GM18951 (cell line): ENCODE measurements around the gene ARHGEF19.
"Not testable (repeated sequence)": the region's sequence is repeated elsewhere in the genome, so short reads cannot be mapped to it uniquely, and the experiment has no call there.

Source experiments
- POLR2A ChIP-seq: IDR thresholded peaks from 4 replicates; pipeline ENCODE4 v1.6.1; 2011; ENCODE audit warnings: mild to moderate bottlenecking; ENCODE audit not compliant: insufficient read length, insufficient read depth; ENCODE audit errors: extremely low read depth
- in situ Hi-C: fragments of 300-500 bp; cut with MboI; formaldehyde crosslinking; loops from one replicate; pipeline ENCODE4 v1.12.0; 2022; ENCODE audit warnings: low sequenced_read_pairs, mixed read lengths, inconsistent platforms; ENCODE audit not compliant: unreplicated experiment

Gene ARHGEF19

GRCh38 chr1:16212251-16212961 is at the start of gene ARHGEF19:
ARHGEF19 (minus strand) TSS chr1:16212652; CDS start chr1:16209054, 3,598 bp downstream.
- no peak for TF ChIP-seq POLR2A
- in situ Hi-C loops: no loop called here

- no peak for TF ChIP-seq POLR2A
- in situ Hi-C loops: no loop called here
Measured at GRCh38 chr1:16262067-16262466, 49.6 kb upstream of the ARHGEF19 start.

GRCh38 chr1:16260814-16261213 is 48.4 kb upstream of the ARHGEF19 start:
- TF ChIP-seq POLR2A: no peak
- in situ Hi-C loops: no loop called here

- TF ChIP-seq POLR2A: no peak
- in situ Hi-C loops: no loop called here
Measured at GRCh38 chr1:16258591-16259135, 46.2 kb upstream of the ARHGEF19 start.

GRCh38 chr1:16257968-16258367 is 45.5 kb upstream of the ARHGEF19 start:
- no peak for TF ChIP-seq POLR2A
- in situ Hi-C loops: no loop called here

- in situ Hi-C loops: not testable (repeated sequence)
Measured at GRCh38 chr1:16257556-16257955, 45.1 kb upstream of the ARHGEF19 start.

- TF ChIP-seq POLR2A: no peak
- in situ Hi-C loops: no loop called here
Measured at GRCh38 chr1:16256478-16256877, 44.0 kb upstream of the ARHGEF19 start.

- in situ Hi-C loops: no loop called here
- TF ChIP-seq POLR2A: no peak
Measured at GRCh38 chr1:16254263-16254928, 41.9 kb upstream of the ARHGEF19 start.

GRCh38 chr1:16253332-16253922 is 41.0 kb upstream of the ARHGEF19 start:
- no peak for TF ChIP-seq POLR2A
- in situ Hi-C loops: no loop called here

- TF ChIP-seq POLR2A: no peak
- in situ Hi-C loops: no loop called here
Measured at GRCh38 chr1:16252912-16253311, 40.5 kb upstream of the ARHGEF19 start.

- in situ Hi-C loops: no loop called here
- TF ChIP-seq POLR2A: no peak
Measured at GRCh38 chr1:16251381-16251780, 38.9 kb upstream of the ARHGEF19 start.

- TF ChIP-seq POLR2A: no peak
Measured at GRCh38 chr1:16250524-16251251, 38.2 kb upstream of the ARHGEF19 start.

GRCh38 chr1:16249596-16250241 is 37.3 kb upstream of the ARHGEF19 start:
- in situ Hi-C loops: no loop called here

More at GRCh38 chr1:16250524-16251251, 38.2 kb upstream of the ARHGEF19 start:
- in situ Hi-C loops: no loop called here

More at GRCh38 chr1:16249596-16250241, 37.3 kb upstream of the ARHGEF19 start:
- TF ChIP-seq POLR2A: no peak
